Tibial nerve (tissue), 4 donors: Measurements from ENCODE around the gene DNAI2. TPM values are rescaled to one million over a fixed set of nuclear protein-coding genes. Genes with fewer than 3 reads are reported as not detected.

Source experiments
- DNase-seq, 2 donors: peaks; one replicate each; pipeline ENCODE4 v3.0.0-alpha.2; 2019; ENCODE audit warnings: low spot score in 2 of 2
- H3K27ac ChIP-seq, 4 donors: fragments of 200-600 bp; sonication (generic) in 3 of 4; one replicate each; pipeline ENCODE4 v1.5.1; 2017 to 2019; ENCODE audit warnings: mild to moderate bottlenecking in 1 of 4
- H3K27me3 ChIP-seq, 2 donors: fragments of 200-600 bp; sonication (generic) in 1 of 2; one replicate each; pipeline versions ENCODE4 v1.5.1 to v1.6.0; 2017 to 2019
- H3K36me3 ChIP-seq, 3 donors: fragments of 200-600 bp; sonication (generic); one replicate each; pipeline ENCODE4 v1.5.1; 2018 to 2019
- H3K4me1 ChIP-seq, 4 donors: fragments of 200-600 bp; sonication (generic) in 3 of 4; one replicate each; pipeline ENCODE4 v1.5.1; 2017 to 2019
- H3K4me3 ChIP-seq, 4 donors: fragments of 200-600 bp; sonication (generic) in 3 of 4; one replicate each; pipeline ENCODE4 v1.5.1; 2017 to 2019; ENCODE audit warnings: mild to moderate bottlenecking in 1 of 4, moderate library complexity in 1 of 4
- H3K9me3 ChIP-seq, 4 donors: fragments of 200-600 bp; sonication (generic) in 3 of 4; one replicate each; pipeline ENCODE4 v1.5.1; 2017 to 2019
- EP300 ChIP-seq, 2 donors: sonication (generic); formaldehyde crosslinking; IDR thresholded peaks; one replicate each; pipeline ENCODE4 v1.6.1; 2017; ENCODE audit warnings: antibody characterized with exemption in 2 of 2, mild to moderate bottlenecking in 1 of 2
- POLR2A ChIP-seq, 2 donors: fragments of 450-650 bp; IDR thresholded peaks; one replicate each; pipeline ENCODE4 v1.6.1; 2017; ENCODE audit warnings: antibody characterized with exemption in 2 of 2, mild to moderate bottlenecking in 2 of 2, moderate library complexity in 2 of 2
- WGBS, 2 donors: methylation state at CpG; one replicate each; pipeline ENCODE4 v1.1.5; 2018; 5-methylcytosine and 5-hydroxymethylcytosine counted together
- total RNA-seq, 4 donors: library from RNA; depleted of rRNA; stranded (reverse); fragments of >200 nt; gene quantifications; one replicate each; pipeline ENCODE4 v1.1.0, GENCODE V29; 2016
- TF ChIP-seq, protein P1 (sequence below), 5 experiments: fragments of 200-600 bp in 3 of 5; fragments of 450-650 bp in 2 of 5; sonication (generic) in 3 of 5; IDR thresholded peaks; one replicate each; pipeline ENCODE4 v1.5.1; 2016 to 2019; ENCODE audit warnings: antibody characterized with exemption in 5 of 5, mild to moderate bottlenecking in 3 of 5, moderate library complexity in 2 of 5

The DNAI2 gene
- total RNA-seq, 4 donors from 2014 or later, result 0.60 TPM; not detected in 3

- no peaks in the 10 kb centered on the region for H3K9me3 ChIP-seq
- 91 to 92% methylated on average over 4 of the region's 4 CpGs for WGBS, 2 donors
- peaks cover 0 to 4% of the 10 kb centered on the region in 2 donors for H3K27me3 ChIP-seq
- H3K27ac ChIP-seq, result no peak overlapping the region
- no peaks in the 10 kb centered on the region for H3K36me3 ChIP-seq
- no peak for TF ChIP-seq EP300 (IDR thresholded peaks at IDR 0.05)
- TF ChIP-seq, protein P1, sequence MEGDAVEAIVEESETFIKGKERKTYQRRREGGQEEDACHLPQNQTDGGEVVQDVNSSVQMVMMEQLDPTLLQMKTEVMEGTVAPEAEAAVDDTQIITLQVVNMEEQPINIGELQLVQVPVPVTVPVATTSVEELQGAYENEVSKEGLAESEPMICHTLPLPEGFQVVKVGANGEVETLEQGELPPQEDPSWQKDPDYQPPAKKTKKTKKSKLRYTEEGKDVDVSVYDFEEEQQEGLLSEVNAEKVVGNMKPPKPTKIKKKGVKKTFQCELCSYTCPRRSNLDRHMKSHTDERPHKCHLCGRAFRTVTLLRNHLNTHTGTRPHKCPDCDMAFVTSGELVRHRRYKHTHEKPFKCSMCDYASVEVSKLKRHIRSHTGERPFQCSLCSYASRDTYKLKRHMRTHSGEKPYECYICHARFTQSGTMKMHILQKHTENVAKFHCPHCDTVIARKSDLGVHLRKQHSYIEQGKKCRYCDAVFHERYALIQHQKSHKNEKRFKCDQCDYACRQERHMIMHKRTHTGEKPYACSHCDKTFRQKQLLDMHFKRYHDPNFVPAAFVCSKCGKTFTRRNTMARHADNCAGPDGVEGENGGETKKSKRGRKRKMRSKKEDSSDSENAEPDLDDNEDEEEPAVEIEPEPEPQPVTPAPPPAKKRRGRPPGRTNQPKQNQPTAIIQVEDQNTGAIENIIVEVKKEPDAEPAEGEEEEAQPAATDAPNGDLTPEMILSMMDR (IDR thresholded peaks at IDR 0.05), result no peak
- TF ChIP-seq POLR2A (IDR thresholded peaks at IDR 0.05), result no peak
- no peak overlapping the region for H3K4me3 ChIP-seq
- no peak for DNase-seq
- peaks cover 0 to 5% (median 0%) of the 10 kb centered on the region in 4 donors for H3K4me1 ChIP-seq
Observed at GRCh38 chr17:74283371-74283673, 9.3 kb downstream of the DNAI2 start.

DNA sequence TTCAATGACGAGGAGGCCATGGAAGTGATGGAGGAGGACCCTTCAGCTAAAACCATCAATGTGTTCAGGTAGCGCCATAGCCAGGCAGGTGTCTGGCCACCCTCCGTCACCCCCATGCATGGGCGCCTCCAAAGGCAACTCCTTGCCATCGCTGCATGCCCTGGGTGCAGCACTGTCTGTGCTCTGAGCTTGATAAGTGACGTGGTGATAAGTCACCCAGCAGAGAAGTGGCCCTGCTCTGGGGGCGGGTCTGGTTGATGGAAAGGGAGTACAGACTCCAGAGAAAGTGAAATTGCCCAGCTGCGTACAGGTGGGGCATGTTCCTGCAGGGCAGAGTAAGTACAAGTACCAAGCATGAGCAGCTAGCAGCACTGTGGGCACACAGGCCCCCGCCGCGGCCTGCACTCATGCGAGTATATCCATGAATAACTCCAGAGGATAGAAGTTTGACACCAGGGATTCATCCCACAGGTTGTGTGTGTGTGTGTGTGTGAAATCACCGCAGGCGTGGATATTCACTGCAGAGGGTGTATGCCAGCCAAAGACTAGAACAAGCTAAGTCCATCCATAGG, 13.1 kb downstream of the DNAI2 start:
- WGBS, 2 donors, result 83 to 95% methylated on average over 14 of the region's 14 CpGs
- H3K9me3 ChIP-seq, result no peaks in the 10 kb centered on the region
- peaks cover 0 to 5% (median 0%) of the 10 kb centered on the region in 4 donors for H3K4me1 ChIP-seq
- no peak overlapping the region for H3K4me3 ChIP-seq
- no peak overlapping the region for H3K27ac ChIP-seq
- no peak for DNase-seq
- peaks cover 0 to 4% of the 10 kb centered on the region in 2 donors for H3K27me3 ChIP-seq
- no peak for TF ChIP-seq POLR2A (IDR thresholded peaks at IDR 0.05)
- no peak for TF ChIP-seq EP300 (IDR thresholded peaks at IDR 0.05)
- TF ChIP-seq, protein P1 (IDR thresholded peaks at IDR 0.05), result no peak
- no peaks in the 10 kb centered on the region for H3K36me3 ChIP-seq

DNA sequence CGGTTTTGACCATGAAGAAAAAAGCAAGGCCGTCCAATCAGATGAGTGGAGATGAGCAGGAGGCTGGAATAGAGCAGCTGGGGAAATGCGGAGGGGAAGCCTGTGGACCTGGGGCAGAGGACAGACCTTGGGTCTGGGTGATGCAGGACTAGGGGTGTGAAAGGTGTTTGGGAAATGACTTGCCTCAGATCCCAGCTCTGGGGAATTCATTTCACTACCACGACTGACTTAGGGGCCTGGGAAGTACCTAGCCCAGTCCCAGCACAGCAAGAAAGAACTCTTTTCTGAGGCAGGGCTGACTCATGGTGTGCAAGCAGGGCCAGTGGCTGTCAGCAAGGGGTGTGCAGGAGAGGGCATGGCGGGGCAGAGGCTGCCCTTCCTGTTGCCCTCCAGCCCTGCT, 14.8 kb downstream of the DNAI2 start:
- Histone ChIP-seq H3K4me3 (no peak overlapping the region), H3K4me1 (peaks cover 0 to 5% (median 0%) of the 10 kb centered on the region in 4 donors), H3K9me3 (no peaks in the 10 kb centered on the region), H3K27me3 (peaks cover 0 to 4% of the 10 kb centered on the region in 2 donors), H3K36me3 (no peaks in the 10 kb centered on the region), H3K27ac (no peak overlapping the region)
- 68 to 70% methylated on average over 5 of the region's 5 CpGs for WGBS, 2 donors
- no peak for DNase-seq
- TF ChIP-seq, protein P1 (IDR thresholded peaks at IDR 0.05), result no peak
- TF ChIP-seq POLR2A (IDR thresholded peaks at IDR 0.05) (no peak), EP300 (IDR thresholded peaks at IDR 0.05) (no peak)

DNA sequence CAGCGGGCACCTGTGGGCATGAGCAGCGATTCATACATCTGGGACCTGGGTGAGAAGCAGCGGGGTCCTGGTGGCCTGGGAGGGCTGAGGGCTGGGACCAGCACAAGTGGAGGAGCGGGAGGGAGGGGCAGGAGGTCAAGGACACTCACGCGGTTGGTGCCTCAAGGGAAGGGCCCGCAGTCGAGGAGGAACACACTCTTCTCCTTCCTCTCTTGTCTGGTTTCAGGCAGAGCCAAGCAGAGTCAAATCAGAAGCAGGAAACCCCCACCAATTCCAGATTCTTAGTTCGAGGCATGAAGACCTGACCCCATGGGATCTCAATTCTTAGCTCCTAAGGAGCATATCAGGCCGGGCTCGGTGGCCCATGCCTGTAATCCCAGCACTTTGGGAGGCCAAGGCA, 15.7 kb downstream of the DNAI2 start:
- no peak overlapping the region for H3K27ac ChIP-seq
- H3K4me1 ChIP-seq, result peaks cover 0 to 4% (median 0%) of the 10 kb centered on the region in 4 donors
- no peak overlapping the region for H3K4me3 ChIP-seq
- H3K27me3 ChIP-seq, result peaks cover 0 to 4% of the 10 kb centered on the region in 2 donors
- TF ChIP-seq EP300 (IDR thresholded peaks at IDR 0.05), result no peak
- TF ChIP-seq POLR2A (IDR thresholded peaks at IDR 0.05), result no peak
- TF ChIP-seq, protein P1 (IDR thresholded peaks at IDR 0.05), result no peak
- 70 to 78% methylated on average over 10 to 11 of the region's 11 CpGs for WGBS, 2 donors
- DNase-seq, result no peak
- no peaks in the 10 kb centered on the region for H3K9me3 ChIP-seq
- no peaks in the 10 kb centered on the region for H3K36me3 ChIP-seq

DNA sequence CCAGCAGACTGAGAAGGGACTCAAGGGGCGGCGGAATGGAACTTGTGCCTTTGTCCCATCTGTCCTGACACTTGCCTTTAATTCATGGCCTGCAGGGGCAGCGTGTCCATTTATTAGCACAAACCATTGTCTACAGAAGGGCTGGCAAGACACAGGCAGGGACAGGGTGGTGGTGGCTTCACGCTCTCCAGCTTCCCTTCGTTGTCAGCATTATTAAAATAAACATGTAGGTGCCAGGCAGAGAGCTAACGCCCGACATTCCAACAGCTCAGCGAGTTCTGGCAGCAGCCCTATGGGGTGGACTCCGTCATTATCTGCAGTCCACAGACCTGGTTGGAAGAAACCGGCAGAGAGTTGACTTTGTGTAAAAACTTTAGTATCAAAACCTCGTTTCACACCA, 16.3 kb downstream of the DNAI2 start:
- Histone ChIP-seq H3K36me3 (no peaks in the 10 kb centered on the region), H3K9me3 (no peaks in the 10 kb centered on the region), H3K27me3 (no peaks in the 10 kb centered on the region), H3K4me3 (no peak overlapping the region), H3K27ac (no peak overlapping the region), H3K4me1 (no peaks in the 10 kb centered on the region)
- DNase-seq, result no peak
- TF ChIP-seq POLR2A (IDR thresholded peaks at IDR 0.05), result no peak
- 62 to 69% methylated on average over 10 to 11 of the region's 11 CpGs for WGBS, 2 donors

- Histone ChIP-seq H3K27ac (no peak overlapping the region), H3K36me3 (no peaks in the 10 kb centered on the region), H3K9me3 (no peaks in the 10 kb centered on the region), H3K27me3 (no peaks in the 10 kb centered on the region), H3K4me3 (no peak overlapping the region), H3K4me1 (peaks cover 0 to 14% (median 0%) of the 10 kb centered on the region in 4 donors)
- TF ChIP-seq, protein P1 (IDR thresholded peaks at IDR 0.05), result no peak
- TF ChIP-seq POLR2A (IDR thresholded peaks at IDR 0.05), result no peak
- TF ChIP-seq EP300 (IDR thresholded peaks at IDR 0.05), result no peak
- no peak for DNase-seq
- WGBS, 2 donors, result 91 to 97% methylated on average over 10 of the region's 10 CpGs
Observed at GRCh38 chr17:74292495-74292894, 18.5 kb downstream of the DNAI2 start.
